Adrenal gland (tissue), 12 donors: ENCODE measurements around the gene SRPK2. TPM values are rescaled to one million over a fixed set of nuclear protein-coding genes. Genes with fewer than 3 reads are reported as not detected.

Source experiments
- DNase-seq, 7 donors: peaks; one replicate each; pipeline ENCODE4 v3.0.0-alpha.2; 2019 to 2020
- H3K27ac ChIP-seq, 5 donors: fragments of 200-600 bp; sonication (generic) in 4 of 5; 1 replicate in 3 of 5; 2 replicates in 2 of 5; pipeline versions ENCODE4 v1.5.1 to v1.8.0; 2016 to 2020; ENCODE audit warnings: mild to moderate bottlenecking in 1 of 5
- H3K27me3 ChIP-seq: fragments of 200-600 bp; 2 replicates; pipeline ENCODE4 v1.8.0; 2021
- H3K36me3 ChIP-seq, 2 donors: fragments of 200-600 bp; replicated peaks in 1 of 2; 1 replicate in 1 of 2; 2 replicates in 1 of 2; pipeline versions ENCODE4 v1.5.1 to v1.8.0; 2018 to 2022
- H3K4me1 ChIP-seq, 2 donors: fragments of 200-600 bp; replicated peaks in 1 of 2; 1 replicate in 1 of 2; 2 replicates in 1 of 2; pipeline versions ENCODE4 v1.5.1 to v1.8.0; 2018 to 2021
- H3K4me3 ChIP-seq, 4 donors: fragments of 200-600 bp; sonication (generic) in 3 of 4; one replicate each; pipeline ENCODE4 v1.5.1; 2016 to 2018
- H3K9me3 ChIP-seq, 3 donors: fragments of 200-600 bp; sonication (generic) in 1 of 3; replicated peaks in 1 of 3; 1 replicate in 2 of 3; 2 replicates in 1 of 3; pipeline versions ENCODE4 v1.5.1 to v1.8.0; 2016 to 2021
- CTCF ChIP-seq, 6 experiments: fragments of 450-650 bp in 4 of 6; fragments of 200-600 bp in 2 of 6; sonication (generic) in 1 of 6; IDR thresholded peaks; 1 replicate in 5 of 6; 2 replicates in 1 of 6; pipeline versions ENCODE4 v1.5.1 to v1.8.0; 2016 to 2021; ENCODE audit warnings: antibody characterized with exemption in 6 of 6, mild to moderate bottlenecking in 2 of 6, moderate library complexity in 1 of 6
- POLR2A ChIP-seq, 2 donors: fragments of 450-650 bp; IDR thresholded peaks; one replicate each; pipeline ENCODE4 v1.6.1; 2017; ENCODE audit warnings: antibody characterized with exemption in 2 of 2, mild to moderate bottlenecking in 2 of 2, moderate library complexity in 1 of 2
- WGBS, 4 donors: extraction: QIAGEN DNeasy Blood & Tissue Kit in 2 of 4; methylation state at CpG; one replicate each; pipeline versions ENCODE4 v1.1.5 to v1.1.7; 2013 to 2017; 5-methylcytosine and 5-hydroxymethylcytosine counted together
- intact Hi-C, 2 donors: fragments of 100-400 bp; cut with DNase I; formaldehyde crosslinking; loops; one replicate each; pipeline versions ENCODE4 v1.14.1 to v1.15.0; 2022 to 2023
- polyA plus RNA-seq, 3 donors: library from polyadenylated mRNA; stranded (reverse); fragments of 200-250 nt in 2 of 3; fragments of 350-450 nt in 1 of 3; fragmentation: Illumina TruSeq in 1 of 3; extraction: RNeasy Lipid Tissue Mini Kit (QIAGEN cat#74804) in 1 of 3; gene quantifications; one replicate each; pipeline ENCODE4 v1.2.3, GENCODE V29; 2013 to 2014
- total RNA-seq, 9 donors: library from RNA; depleted of rRNA in 4 of 9; stranded (reverse); fragments of >200 nt in 4 of 9; fragments of 120-200 nt in 1 of 9; fragmentation: NEBNext Ultra II Directional in 1 of 9; extraction: Animal tissue kit (Norgen Biotek cat#: 25700) in 1 of 9; gene quantifications; one replicate each; pipeline versions ENCODE4 v1.1.0 to v1.2.4, GENCODE V29; 2013 to 2023
- donor health status: healthy with polysubstance abuse.
- donor health status: Bipolar disorder and iron deficiency.
- donor health status: DM: yes; HTN: yes; CAD: no.
- donor health status: DM: no; HTN: no; CAD: no.
- donor health status: DM: no; HTN: no; CAD: no.
- donor health status: DM: yes; HTN: yes; CAD: no.

The SRPK2 gene
- total and polyA plus RNA-seq, 12 donors: 7.3 to 64.7 (median 36.6) TPM

- no peak overlapping the region for H3K27ac ChIP-seq
- H3K27me3 ChIP-seq: no peaks in the 10 kb centered on the region
- no peak for TF ChIP-seq CTCF (IDR thresholded peaks at IDR 0.05)
- TF ChIP-seq POLR2A (IDR thresholded peaks at IDR 0.05): no peak
- DNase-seq: no peak
- intact Hi-C loops: no loop called here
- no peaks in the 10 kb centered on the region for H3K36me3 ChIP-seq
- peaks cover 0 to 7% (median 0%) of the 10 kb centered on the region in 3 donors for H3K9me3 ChIP-seq
- peaks cover 0 to 11% of the 10 kb centered on the region in 2 donors for H3K4me1 ChIP-seq
- WGBS, 4 donors: 65 to 81% (median 72%) methylated on average over 4 of the region's 4 CpGs
- no peak overlapping the region for H3K4me3 ChIP-seq
Observed at GRCh38 chr7:105187302-105188169, 201.2 kb downstream of the SRPK2 start.

GRCh38 chr7:105185290-105186010, 203.3 kb downstream of the SRPK2 start:
- WGBS, 4 donors: 91 to 96% (median 96%) methylated on average over 2 of the region's 2 CpGs
- no peak for TF ChIP-seq CTCF (IDR thresholded peaks at IDR 0.05)
- no peak for TF ChIP-seq POLR2A (IDR thresholded peaks at IDR 0.05)
- peaks cover 0 to 7% (median 0%) of the 10 kb centered on the region in 3 donors for H3K9me3 ChIP-seq
- H3K4me3 ChIP-seq: no peak overlapping the region
- no peak for DNase-seq
- no peak overlapping the region for H3K27ac ChIP-seq
- intact Hi-C loops: no loop called here
- H3K36me3 ChIP-seq: no peaks in the 10 kb centered on the region
- no peaks in the 10 kb centered on the region for H3K27me3 ChIP-seq
- H3K4me1 ChIP-seq: peaks cover 0 to 11% of the 10 kb centered on the region in 2 donors

DNA sequence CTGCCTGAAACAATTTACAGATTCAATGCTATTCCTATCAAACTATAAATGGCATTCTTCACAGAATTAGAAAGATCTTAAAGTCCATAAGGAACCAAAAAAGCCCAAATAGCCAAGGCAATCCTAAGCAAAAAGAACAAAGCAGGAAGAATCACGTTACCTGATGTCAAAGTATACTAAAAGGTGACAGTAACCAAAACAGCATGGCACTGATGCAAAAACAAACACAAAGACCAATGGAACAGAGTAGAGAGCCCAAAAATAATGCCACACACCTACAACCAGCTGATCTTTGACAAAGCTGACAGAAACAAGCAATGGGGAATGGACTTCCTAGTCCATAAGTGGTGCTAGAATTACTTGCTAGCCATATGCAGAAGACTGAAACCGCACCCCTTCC, 208.7 kb downstream of the SRPK2 start:
- Histone ChIP-seq H3K27me3 (no peaks in the 10 kb centered on the region), H3K4me3 (no peak overlapping the region), H3K9me3 (peaks cover 0 to 7% (median 4%) of the 10 kb centered on the region in 3 donors), H3K27ac (no peak overlapping the region), H3K36me3 (no peaks in the 10 kb centered on the region), H3K4me1 (peaks cover 0 to 4% of the 10 kb centered on the region in 2 donors)
- intact Hi-C loops: no loop called here
- no peak for DNase-seq
- 95 to 99% (median 95%) methylated on average over 2 of the region's 2 CpGs for WGBS, 4 donors
- no peak for TF ChIP-seq CTCF (IDR thresholded peaks at IDR 0.05)
- no peak for TF ChIP-seq POLR2A (IDR thresholded peaks at IDR 0.05)

DNA sequence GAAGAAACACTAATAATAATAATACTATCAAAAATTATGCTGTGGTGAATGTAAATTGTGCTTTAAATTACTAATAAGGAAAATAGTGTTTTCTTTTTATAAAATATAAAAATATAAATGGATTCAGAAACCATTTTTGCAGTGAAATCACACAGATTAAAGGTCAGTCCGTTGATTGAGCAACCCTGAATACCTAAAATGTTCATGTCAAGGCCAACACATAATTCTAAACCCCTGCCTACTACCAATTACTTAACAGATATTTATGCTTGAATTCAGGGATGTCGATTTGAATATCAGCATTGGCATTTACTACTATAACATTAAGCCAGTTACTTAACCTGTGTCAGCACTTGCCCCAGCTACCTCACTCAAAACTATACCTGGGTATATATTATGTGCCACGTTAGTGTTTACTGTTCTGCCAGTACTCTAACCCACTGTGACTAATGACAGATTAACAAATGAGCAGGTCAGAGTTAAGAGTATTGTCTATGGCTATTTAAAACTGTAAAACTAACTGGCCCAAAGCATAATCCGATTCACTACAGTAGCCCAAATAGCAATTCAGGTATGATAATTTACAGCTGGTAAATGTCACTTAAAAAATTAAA, 209.7 kb downstream of the SRPK2 start:
- no peak overlapping the region for H3K27ac ChIP-seq
- intact Hi-C loops: no loop called here
- TF ChIP-seq POLR2A (IDR thresholded peaks at IDR 0.05) (no peak), CTCF (IDR thresholded peaks at IDR 0.05) (no peak)
- H3K27me3 ChIP-seq: no peaks in the 10 kb centered on the region
- peaks cover 0 to 4% (median 0%) of the 10 kb centered on the region in 3 donors for H3K9me3 ChIP-seq
- 46 to 54% (median 50%) methylated on average over 4 of the region's 4 CpGs for WGBS, 4 donors
- H3K36me3 ChIP-seq: no peaks in the 10 kb centered on the region
- DNase-seq: no peak
- H3K4me3 ChIP-seq: no peak overlapping the region
- peaks cover 4 to 7% of the 10 kb centered on the region in 2 donors for H3K4me1 ChIP-seq
